HT-29 (cell line): ENCODE measurements around the gene LMO3. TPM values are rescaled to one million over a fixed set of nuclear protein-coding genes. Genes with fewer than 3 reads are reported as not detected.
"Not testable (repeated sequence)": the region's sequence is repeated elsewhere in the genome, so short reads cannot be mapped to it uniquely, and the experiment has no call there.

ENCODE experiments used
- DNase-seq: peaks from one replicate; pipeline ENCODE4 v3.0.0-alpha.2; 2015; ENCODE audit warnings: low spot score
- total RNA-seq: library from RNA; depleted of rRNA; stranded (reverse); fragments of >200 nt; shearing (Covaris generic); gene quantifications from 2 replicates; pipeline ENCODE4 v1.2.3, GENCODE V29; 2014

The LMO3 gene
- total RNA-seq, 1 experiment from 2014 or later = not detected

GRCh38 chr12:16545836-16546235 is 60.1 kb downstream of the LMO3 start:
- no peak for DNase-seq

DNA sequence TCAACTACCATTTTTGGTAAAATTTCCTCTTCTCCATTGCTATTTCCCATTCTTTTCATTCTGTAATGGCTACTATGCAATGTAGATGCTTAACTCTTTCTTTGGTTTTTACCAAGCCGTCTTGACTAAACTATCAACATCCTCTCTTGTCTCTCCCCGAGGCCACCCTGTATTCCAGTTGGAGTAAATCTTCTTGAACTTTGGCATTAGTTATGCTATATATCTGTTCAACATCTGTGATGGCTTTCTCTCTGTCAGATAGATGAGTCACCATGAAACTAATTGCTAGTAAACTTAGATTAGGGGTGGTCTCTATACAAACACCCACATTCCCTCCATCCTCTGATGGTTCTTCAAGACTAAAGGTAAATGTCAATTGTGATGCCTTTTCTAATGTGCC is 63.4 kb downstream of the LMO3 start:
- no peak for DNase-seq

DNA sequence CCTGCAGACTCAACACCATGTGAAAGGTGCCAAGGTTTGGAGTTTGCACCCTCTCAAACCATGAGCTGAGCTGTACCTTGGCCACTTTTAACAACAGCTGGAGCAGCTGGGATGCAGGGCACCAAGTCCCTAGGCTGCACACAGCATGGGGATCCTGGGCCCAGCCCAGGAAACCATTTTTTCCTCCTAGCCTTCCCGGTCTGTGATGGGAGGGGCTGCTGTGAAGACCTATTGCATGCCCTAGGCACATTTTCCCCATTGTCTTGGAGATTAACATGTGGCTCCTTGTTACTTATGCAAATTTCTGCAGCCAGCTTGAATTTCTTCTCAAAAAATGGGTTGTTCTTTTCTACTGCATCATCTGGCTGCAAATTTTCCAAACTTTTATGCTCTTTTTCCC is 68.3 kb downstream of the LMO3 start:
- not testable (repeated sequence) for DNase-seq

DNA sequence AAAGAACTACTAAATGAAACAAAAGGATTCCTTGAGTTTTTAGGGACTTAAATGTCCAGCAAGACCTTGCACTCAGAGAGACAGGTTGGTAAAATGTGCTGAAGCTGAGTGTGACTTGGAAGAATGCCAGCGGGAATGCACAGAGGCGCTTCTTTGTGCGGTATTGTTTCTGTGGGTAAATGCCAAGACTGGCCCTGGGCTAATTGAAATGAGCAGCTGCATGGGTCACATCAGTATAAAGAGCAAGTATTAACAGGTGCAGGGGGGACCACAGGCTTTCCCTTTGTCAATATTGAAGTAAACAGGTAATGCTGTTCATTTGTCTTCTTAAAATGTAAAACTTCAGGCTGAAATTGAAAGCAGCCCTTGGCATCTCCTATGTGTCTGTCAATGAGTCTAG is 74.3 kb downstream of the LMO3 start:
- DNase-seq = peak; percentile 46

DNA sequence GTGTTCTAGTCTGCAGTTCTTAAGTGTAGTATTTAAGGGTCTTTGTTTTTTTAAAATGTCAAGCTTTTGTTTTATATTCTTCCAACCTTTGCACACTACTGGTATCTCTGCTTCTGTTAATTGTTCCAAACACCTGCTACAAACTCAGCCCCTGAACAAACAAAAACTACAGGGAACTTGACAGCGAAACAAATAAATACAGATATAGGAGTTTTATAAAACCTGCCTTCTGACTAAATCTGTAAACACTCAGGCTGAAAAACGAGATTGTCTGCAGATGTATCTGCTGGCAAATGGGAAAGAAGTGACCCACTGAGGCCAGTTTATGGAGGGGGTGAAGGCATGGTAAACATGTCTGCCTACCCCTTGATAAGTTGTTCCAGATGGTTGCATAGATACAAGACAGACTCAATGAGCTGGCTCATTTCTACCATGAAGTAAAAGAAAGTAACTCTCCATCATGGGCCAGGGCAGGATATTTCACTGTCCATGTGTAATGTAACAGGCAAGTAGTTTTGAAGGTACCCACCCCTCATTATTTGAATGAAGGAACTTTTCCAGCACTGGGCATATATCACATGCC is 75.6 kb downstream of the LMO3 start:
- DNase-seq = no peak

GRCh38 chr12:16526693-16527092 is 79.3 kb downstream of the LMO3 start:
- DNase-seq = no peak

DNA sequence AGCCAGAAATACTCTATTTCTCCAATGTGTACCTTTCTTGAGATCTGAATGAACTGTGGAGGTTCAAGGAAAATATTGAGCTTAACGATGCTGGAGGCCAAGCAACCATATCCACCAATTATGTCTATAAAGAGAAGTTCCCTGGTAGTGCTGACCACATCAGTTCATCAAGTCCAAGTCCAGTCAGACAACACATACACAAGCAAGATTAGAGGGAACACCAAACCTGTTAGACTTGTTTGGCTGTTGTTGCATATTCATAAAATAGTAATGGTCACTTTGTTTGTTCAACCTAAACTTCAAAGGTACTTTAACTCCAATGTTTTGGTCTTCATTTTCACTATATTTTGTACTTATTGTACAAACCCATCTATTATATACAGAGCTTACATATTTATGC is 81.6 kb downstream of the LMO3 start:
- DNase-seq = peak; percentile 79

DNA sequence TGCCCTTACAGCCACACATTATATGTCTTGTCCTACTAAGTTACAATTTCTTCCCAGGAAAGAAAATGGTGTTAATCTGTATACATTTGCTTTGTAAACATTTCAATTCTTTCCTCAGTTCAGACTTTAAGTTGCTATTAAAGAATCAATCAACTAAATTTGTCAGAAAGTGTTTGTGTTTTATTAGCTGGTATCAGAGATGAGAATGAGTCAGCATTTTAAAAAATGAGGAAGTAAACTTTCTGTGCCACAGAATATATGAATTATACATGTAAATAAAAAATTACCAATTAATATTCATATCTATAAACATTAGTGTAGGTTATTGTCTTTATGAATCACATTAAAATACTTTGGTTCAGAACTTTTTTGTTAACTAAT is 82.0 kb downstream of the LMO3 start:
- no peak for DNase-seq

DNA sequence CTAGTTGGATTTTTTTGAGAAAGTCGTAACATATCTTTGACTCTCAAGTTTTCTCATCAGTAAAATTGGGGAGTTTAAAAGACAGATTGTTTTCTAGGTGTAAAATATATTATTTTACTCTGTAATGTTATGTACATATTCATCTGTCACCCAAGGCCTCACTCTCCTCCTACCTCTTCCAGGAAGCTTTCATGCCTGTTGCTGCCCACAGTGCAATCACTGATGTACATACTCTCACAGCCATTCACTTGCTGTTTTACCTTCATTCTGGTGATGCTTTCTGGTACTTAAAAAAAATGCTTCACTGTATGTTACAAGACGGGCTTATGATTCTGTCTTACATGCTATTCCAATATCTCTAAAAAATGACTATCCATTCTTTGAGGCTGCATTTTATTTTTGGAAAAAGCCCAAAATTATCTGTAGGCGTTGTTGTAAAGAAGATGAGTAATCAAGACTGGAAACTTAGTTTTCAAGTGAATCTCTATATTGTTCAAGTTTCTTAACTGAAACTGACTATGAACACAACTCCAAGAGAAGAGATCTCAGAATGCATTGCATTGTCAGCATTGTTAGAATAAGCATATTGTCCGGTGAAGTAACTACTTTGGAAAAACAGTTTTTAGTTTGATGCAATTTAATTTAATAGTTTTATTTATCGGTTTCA is 82.5 kb downstream of the LMO3 start:
- DNase-seq = no peak

- no peak for DNase-seq
Measured at GRCh38 chr12:16520328-16520727, 85.6 kb downstream of the LMO3 start.

- no peak for DNase-seq
Measured at GRCh38 chr12:16515666-16516065, 90.3 kb downstream of the LMO3 start.

DNA sequence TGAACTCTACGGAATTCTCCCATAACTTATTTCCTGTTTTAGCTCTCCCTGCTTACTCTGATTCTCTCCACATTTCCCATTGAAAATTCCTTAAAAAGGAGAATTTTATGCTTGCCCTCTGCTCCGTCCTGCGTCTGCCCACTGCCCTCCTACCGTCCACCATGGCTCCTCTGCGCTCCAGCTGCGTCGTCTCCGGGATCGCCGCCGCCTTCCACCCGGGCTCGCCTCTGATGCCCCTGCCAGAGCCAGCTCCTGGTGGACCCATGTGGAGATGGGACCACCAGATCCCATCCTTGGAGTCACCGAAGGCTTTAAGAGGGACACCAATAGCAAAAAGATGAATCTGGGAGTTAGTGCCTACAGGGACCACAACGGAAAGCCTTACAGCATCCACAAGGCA is 92.7 kb downstream of the LMO3 start:
- no peak for DNase-seq

DNA sequence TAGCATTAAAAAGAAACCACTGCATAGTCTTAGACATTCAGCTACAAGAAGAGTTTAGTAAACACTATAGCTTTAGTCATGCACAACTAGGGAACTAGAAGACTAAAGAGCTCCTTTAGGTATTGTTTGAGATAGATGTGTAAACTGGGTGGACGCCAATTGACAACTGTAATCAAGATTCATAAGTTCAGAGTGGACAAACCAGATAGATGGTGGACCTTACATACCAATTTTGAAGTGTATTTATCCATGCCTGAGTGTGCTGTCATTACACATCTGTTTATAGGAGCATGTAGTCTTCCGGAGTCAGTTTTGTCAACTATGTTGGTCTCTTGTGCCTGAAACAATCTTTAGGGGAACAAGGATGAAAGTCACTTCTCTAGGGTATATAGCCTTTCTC is 96.6 kb downstream of the LMO3 start:
- no peak for DNase-seq

DNA sequence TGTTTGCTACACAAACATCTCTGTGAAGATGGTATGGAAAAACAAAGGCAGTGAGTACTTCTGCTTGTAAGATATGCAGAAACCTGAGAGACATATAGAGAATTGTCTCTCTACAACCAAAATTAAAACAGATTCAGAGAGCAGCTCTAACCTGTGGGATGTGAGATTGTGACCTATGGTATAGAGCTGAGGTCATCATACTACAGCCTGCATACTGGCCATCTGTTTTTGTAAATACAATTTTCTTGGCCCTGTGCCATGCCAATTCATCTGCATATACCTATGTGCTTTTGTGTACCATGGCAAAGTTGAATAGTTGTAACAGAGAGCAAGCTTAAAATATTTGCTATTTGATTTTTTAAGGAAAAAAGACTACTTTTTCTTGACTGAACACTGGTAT is 99.6 kb downstream of the LMO3 start:
- no peak for DNase-seq

GRCh38 chr12:16504200-16504599 is 101.8 kb downstream of the LMO3 start:
- no peak for DNase-seq

DNA sequence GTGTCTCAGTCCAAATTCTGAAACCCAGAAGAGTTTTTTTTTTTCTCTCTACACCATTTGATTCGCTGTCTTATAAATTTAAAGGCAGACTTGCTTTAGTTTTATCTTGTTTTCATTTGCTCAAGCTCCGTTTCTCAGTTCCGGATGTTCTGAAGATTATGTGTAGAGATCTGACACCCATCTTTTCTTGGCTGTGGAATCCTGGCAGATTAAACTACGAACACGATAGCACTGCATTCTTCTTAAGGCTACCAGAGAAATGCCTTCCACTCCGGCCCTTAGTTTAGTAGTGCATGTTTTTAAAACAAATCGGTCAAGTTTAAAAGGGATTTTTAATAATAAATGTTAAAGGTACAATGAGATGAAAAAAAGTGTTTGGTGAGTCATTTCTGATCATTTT is 106.4 kb downstream of the LMO3 start:
- DNase-seq = no peak
